HTR-8/SVneo (cell line): ENCODE results near the gene MEST.
"Not testable (repeated sequence)": the region's sequence is repeated elsewhere in the genome, so short reads cannot be mapped to it uniquely, and the experiment has no call there.

Experiments
- DNase-seq: peaks from one replicate; pipeline ENCODE4 v3.0.0; 2011; ENCODE audit warnings: low spot score, mixed read lengths; ENCODE audit not compliant: insufficient read length
- FAIRE-seq: peaks from 2 replicates; lab custom pipeline; 2011; peaks lifted over from hg19 to GRCh38; lab: Jason Lieb, UNC

The MEST gene

GRCh38 chr7:130481898-130482297 lies 10.0 kb upstream of the MEST start:
- DNase-seq (no peak), FAIRE-seq (no peak)

DNA sequence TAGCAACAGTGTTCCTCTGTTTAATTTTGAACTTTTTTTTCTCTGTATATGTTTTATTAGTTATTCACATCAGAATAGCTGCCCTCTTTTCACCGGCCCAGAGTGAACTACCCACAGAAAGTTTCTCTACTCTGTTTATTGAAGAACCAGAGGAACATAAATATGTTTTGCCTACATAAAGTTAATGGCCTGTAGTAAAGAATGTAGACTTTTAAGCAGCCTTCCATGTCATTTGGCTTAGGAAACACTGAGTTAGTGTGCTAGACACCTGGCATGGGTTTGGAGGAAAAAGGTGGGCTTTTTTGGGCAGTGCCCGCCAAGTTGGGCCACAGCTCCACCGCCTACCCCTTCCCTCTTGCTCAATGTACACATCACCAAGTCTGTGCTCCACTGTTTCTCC lies 8.9 kb upstream of the MEST start:
- DNase-seq (no peak), FAIRE-seq (no peak)

DNA sequence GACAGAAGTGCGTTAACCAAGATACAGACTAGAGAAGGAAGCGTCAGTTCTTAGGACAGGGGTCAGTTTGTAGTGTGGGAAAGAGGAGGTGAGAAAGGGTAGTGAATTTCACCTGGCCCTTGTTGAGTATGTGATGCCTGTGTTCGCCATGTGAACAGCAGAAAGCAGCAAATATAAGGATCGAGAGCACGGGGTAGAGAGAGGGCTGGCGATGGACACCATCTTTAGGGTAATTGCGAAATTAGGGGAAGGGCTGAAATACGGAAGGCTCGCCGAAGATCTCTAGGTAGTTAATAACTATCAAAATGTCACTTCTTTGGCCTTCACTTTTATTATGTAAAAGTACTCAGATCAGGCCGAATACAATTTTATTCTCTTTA lies 6.2 kb upstream of the MEST start:
- FAIRE-seq: no peak
- DNase-seq: no peak

- no peak for FAIRE-seq
These were observed 5.6 kb upstream of the MEST start for GRCh38 chr7:130486114-130486953.

DNA sequence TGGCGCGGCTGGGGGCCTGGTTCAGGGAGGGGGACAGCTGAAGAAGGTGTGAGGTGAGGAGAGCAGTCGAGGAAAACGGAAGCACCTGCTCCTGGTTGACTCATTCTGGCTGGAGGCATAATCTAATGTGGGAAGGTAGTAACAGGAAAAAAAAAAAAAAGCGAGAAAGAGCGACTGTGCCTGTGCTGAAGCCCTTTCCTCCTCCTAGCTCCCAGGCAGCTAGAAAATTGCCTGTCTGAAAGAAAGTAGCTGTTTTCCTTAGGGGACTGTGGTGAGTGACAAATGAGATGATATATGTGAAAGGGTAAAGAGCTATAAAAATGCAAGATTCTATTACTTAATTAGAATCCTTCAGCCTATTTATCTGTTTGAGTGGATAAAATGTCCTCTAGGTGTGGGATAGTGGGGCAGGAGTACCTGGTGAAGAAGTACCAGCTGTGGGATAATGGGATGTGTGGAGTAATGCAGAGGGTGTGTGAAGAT lies 4.9 kb upstream of the MEST start:
- DNase-seq: no peak
- FAIRE-seq: no peak

More at GRCh38 chr7:130486114-130486953, 5.6 kb upstream of the MEST start:
- DNase-seq: no peak

- FAIRE-seq (no peak), DNase-seq (no peak)
These were observed 3.3 kb upstream of the MEST start for GRCh38 chr7:130488392-130489139.

GRCh38 chr7:130489140-130489983 lies 2.5 kb upstream of the MEST start:
- FAIRE-seq (peak; percentile 68), DNase-seq (peak; percentile 67)

DNA sequence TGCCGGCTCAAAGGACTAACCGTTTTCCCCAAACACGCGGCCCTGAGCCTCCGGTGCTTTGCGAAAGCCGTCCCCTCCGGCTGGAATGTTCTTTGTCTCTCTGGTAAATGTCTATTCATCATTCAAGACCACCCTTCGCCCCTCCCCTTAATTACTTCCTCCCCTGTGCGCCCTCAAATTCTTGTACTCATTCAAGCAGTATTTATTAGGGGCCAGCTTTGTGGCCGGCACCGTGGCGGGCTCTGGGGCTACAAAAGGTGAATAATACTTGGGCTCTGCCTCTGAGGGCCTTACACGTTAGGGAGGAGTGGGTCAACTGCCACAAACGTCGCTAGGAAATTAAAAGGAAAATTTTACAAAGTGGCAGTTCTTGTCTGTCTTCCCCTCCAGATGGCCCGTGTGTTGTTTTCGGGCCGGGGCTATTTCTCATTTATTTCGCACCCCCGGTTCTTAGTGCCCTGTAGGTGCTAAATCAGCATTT lies 1.5 kb upstream of the MEST start:
- FAIRE-seq (no peak), DNase-seq (no peak)

- no peak for DNase-seq
- FAIRE-seq: no peak
These were observed 739 bp upstream of the MEST start for GRCh38 chr7:130490888-130491804.

DNA sequence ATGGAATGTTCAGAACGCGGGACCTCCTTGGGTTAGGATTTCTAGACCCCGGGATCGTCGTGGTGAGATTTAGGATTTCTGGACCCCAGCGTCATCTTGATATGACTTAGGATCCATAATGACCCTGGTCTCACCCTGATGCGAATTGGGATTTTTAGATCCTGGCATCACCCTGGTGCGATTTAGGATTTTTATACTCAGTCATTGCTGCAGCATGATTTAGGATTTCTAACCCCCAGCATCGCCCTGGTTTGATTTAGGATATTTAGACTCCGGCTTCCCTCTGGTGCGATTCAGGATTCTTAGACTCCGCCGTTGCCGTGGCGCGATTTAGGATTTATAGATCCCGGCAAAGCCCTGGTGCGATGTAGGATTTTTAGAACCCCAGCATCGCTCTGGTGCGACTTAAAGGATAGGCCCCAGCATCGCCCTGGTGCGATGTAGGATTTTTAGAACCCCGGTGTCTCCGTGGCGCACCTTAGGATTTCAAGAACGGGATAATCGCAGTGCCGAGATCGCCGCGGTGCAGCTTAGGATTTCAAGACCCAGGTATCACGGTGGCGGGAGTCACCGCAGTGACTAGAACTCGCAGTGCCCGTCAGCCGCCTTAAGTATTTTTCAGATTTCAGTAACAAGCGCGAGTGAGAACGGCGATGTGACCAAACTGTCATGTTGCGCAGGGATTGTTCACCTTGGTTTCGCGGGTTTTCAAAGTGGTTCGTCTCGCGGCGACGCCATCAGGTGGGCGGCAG lies 814 bp downstream of the MEST start:
- FAIRE-seq (no peak), DNase-seq (no peak)

DNA sequence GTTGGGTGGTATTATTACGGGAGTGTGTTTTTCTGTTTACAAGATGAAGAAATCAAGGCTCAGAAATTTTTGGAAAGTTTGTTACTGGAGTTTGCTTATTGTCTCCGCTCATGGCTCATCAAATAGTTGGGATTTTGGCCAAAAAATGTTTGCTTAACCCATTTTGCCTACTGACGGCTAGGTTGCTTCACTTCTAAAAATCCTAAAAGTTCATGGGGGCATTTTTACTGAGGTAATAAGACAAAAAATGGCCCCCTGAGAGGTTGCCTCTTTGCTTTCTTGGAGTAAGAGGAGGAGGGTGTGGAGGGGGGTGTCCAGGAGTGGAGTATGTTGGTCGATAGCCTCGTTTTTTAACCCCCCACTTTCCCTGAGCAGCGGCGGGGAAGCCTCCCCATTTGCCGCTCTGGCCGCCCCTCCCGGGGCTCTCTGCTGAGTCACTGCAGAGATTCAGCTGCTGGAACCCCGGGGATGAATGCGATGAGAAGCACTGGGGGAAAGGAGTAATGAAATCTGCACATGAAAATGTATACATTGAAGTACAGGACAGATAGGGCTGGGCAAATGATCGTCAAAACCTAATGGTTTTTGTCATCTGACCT lies 1.5 kb downstream of the MEST start:
- DNase-seq (no peak), FAIRE-seq (no peak)

DNA sequence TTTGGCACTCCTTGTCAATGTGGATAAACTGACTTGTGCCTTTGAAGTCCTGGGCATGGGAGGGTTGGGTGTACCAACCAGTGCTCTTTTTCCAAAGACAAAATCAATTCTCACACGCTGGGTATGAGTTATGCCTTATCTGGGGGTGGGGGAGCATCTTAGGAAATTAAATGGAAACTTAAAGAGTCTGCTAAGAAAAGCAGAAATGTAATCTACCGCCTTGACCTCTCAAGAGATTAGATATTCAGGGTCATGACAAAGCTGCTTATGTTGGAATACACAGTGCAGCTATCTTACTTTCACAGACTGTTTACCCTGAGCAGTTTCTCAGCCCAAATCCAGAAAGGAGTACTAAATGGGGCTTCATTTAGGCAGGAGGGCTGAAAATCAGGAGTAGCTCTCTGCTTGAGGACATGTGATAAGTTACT lies 2.6 kb downstream of the MEST start:
- FAIRE-seq (no peak), DNase-seq (no peak)

- DNase-seq (no peak), FAIRE-seq (no peak)
These were observed 8.6 kb downstream of the MEST start for GRCh38 chr7:130500463-130500862.

GRCh38 chr7:130500910-130501309 lies 9.0 kb downstream of the MEST start:
- DNase-seq: no peak
- no peak for FAIRE-seq

- no peak for FAIRE-seq
These were observed 13.9 kb downstream of the MEST start for GRCh38 chr7:130505753-130506152.

GRCh38 chr7:130506358-130506757 lies 14.5 kb downstream of the MEST start:
- FAIRE-seq: no peak
- no peak for DNase-seq

More at GRCh38 chr7:130505753-130506152, 13.9 kb downstream of the MEST start:
- no peak for DNase-seq

GRCh38 chr7:130512038-130512437 lies 20.2 kb downstream of the MEST start:
- not testable (repeated sequence) for FAIRE-seq, DNase-seq

DNA sequence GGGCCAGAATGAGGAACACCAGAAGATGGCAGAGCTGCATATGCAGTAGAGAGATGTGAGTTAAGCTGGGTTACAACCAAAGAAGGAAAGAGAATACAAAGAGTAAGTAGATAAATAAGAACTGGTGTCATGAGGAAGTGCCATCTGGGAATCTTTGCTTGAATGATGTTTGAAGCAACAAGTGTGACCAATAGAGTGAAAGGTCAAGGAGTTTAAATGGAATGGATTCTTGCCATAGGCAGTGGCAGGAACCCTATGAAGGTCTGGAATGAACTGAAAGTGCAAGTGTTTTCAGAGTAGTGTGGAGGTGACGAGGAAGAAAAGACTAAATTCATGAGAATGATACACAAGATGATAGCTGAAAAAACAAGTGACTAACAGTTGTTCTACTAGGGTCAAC lies 21.6 kb downstream of the MEST start:
- FAIRE-seq (no peak), DNase-seq (no peak)
